Measurements from ENCODE around the gene GPATCH8. TPM values are rescaled to one million over a fixed set of nuclear protein-coding genes. Genes with fewer than 3 reads are reported as not detected.

The GPATCH8 gene
- total and polyA plus RNA-seq, 9 of the 15 experiments (the other 6 are each of a cell fraction or from before 2014, with no cell fraction given): 10.6 to 29.6 (median 13.2) TPM

GRCh38 chr17:44502598-44503146 is 534 bp downstream of the GPATCH8 start (continued):
- TF ChIP-seq RNF2 (IDR thresholded peaks at IDR 0.05): no peak
- no peak for TF ChIP-seq ATF7 (IDR thresholded peaks at IDR 0.05)
- TF ChIP-seq EP400 (IDR thresholded peaks at IDR 0.05): peak; percentile 1; the same call in 1 of the 2 replicates
- no peak for TF ChIP-seq ZBTB2 (IDR thresholded peaks at IDR 0.05)
- TF ChIP-seq RFX5 (IDR thresholded peaks at IDR 0.05; ENCODE audit: low read depth, low read length): no peak
- TF ChIP-seq NCOA6 (IDR thresholded peaks at IDR 0.05): 0 out of 2 replicates have a peak, but pooled peaks have one; percentile 14
- 0 out of 2 replicates have a peak, but pooled peaks have one; percentile 38 for TF ChIP-seq ZNF12 (CRISPR knock-in tag; IDR thresholded peaks at IDR 0.05)
- TF ChIP-seq ZNF583 (CRISPR knock-in tag; IDR thresholded peaks at IDR 0.05): no peak
- TF ChIP-seq ASH1L (IDR thresholded peaks at IDR 0.05; ENCODE audit: borderline replicate concordance, low read depth, partially characterized antibody): no peak
- TF ChIP-seq SNAPC5 (CRISPR knock-in tag; IDR thresholded peaks at IDR 0.05): no peak
- TF ChIP-seq ELF4 (CRISPR knock-in tag; IDR thresholded peaks at IDR 0.05): no peak
- peak; percentile 87 to 89 for TF ChIP-seq KDM1A (IDR thresholded peaks at IDR 0.05)
- TF ChIP-seq SP1 (CRISPR knock-in tag; IDR thresholded peaks at IDR 0.05): no peak
- no peak for TF ChIP-seq POLR2H (tag; IDR thresholded peaks at IDR 0.05; ENCODE audit: low read depth)
- no peak for TF ChIP-seq CTCF (IDR thresholded peaks at IDR 0.05 in 2 of 3, conservative IDR thresholded peaks at IDR 0.05 in 1 of 3; ENCODE audit: insufficient read depth in 2 of 3, low read depth in 1 of 3, low read length in 3 of 3)
- 0 out of 2 replicates have a peak, but pooled peaks have one; percentile 16 for TF ChIP-seq NR2C1 (IDR thresholded peaks at IDR 0.05)
- TF ChIP-seq NR2C1 (tag; IDR thresholded peaks at IDR 0.05): no peak
- no peak for TF ChIP-seq HCFC1 (IDR thresholded peaks at IDR 0.05; ENCODE audit: low read depth, low read length)
- TF ChIP-seq MXI1 (IDR thresholded peaks at IDR 0.05; ENCODE audit: low read depth, low read length): no peak
- TF ChIP-seq HNRNPLL (IDR thresholded peaks at IDR 0.05; ENCODE audit: low read depth, low read length, poor library complexity, severe bottlenecking): no peak
- 0 out of 2 replicates have a peak, but pooled peaks have one; percentile 11 for TF ChIP-seq SMARCA4 (IDR thresholded peaks at IDR 0.05)
- no peak for TF ChIP-seq SMARCC2 (IDR thresholded peaks at IDR 0.05; ENCODE audit: low read depth)
- no peak for TF ChIP-seq HIVEP1 (CRISPR knock-in tag; IDR thresholded peaks at IDR 0.05)

Data from K562 (cell line).